Panc1 (cell line): Measurements from ENCODE around the gene FAN1.

ENCODE experiments used
- POLR2AphosphoS5 ChIP-seq: IDR thresholded peaks from 2 replicates; pipeline ENCODE4 v1.6.1; 2012; ENCODE audit warnings: mild to moderate bottlenecking, low read depth, low read length, moderate library complexity
- TF ChIP-seq, protein P1 (sequence below): fragments of 450-650 bp; IDR thresholded peaks from 2 replicates; pipeline ENCODE4 v1.5.1; 2017; ENCODE audit warnings: mild to moderate bottlenecking
- TF ChIP-seq, protein P2 (sequence below), 2 experiments: IDR thresholded peaks; 2 replicates each; pipeline ENCODE4 v1.6.1; 2011 to 2012; ENCODE audit warnings: low read depth in 2 of 2, control low read depth in 1 of 2, low read length in 1 of 2, mild to moderate bottlenecking in 1 of 2, moderate library complexity in 1 of 2; ENCODE audit not compliant: insufficient read depth in 1 of 2

DNA sequence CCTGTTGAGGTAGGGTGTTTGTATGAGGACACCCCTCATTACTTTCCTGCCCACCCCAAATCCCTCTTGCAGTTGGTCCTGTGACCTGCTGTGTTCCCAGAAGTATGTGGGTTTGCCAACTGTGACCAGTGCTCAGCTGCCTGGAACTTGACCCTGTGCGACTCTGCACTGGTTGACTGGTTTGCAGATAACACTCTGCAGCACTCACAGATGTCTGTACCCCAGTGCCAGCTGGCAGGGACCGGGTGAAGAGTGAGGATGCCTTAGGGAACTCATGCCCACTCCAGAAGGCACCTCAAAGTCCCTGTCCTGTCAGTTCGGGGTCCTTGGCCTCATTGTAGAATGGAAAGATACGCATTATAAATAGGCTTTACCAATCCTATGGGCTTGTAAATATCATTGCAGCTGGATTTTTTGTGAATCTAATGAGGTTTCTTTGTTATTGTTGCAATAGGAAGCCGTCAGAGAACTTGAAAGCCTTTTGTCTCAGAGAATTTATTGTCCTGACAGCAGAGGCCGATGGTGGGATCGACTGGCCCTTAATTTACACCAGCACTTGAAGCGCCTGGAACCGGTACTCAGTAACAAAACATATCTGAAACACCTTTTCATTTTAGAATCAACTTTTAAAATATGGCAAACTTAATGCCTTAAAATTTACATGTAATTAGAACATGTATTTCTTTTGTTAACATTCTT, 18.2 kb downstream of the FAN1 start:
- TF ChIP-seq, protein P1, sequence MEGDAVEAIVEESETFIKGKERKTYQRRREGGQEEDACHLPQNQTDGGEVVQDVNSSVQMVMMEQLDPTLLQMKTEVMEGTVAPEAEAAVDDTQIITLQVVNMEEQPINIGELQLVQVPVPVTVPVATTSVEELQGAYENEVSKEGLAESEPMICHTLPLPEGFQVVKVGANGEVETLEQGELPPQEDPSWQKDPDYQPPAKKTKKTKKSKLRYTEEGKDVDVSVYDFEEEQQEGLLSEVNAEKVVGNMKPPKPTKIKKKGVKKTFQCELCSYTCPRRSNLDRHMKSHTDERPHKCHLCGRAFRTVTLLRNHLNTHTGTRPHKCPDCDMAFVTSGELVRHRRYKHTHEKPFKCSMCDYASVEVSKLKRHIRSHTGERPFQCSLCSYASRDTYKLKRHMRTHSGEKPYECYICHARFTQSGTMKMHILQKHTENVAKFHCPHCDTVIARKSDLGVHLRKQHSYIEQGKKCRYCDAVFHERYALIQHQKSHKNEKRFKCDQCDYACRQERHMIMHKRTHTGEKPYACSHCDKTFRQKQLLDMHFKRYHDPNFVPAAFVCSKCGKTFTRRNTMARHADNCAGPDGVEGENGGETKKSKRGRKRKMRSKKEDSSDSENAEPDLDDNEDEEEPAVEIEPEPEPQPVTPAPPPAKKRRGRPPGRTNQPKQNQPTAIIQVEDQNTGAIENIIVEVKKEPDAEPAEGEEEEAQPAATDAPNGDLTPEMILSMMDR: no peak
- TF ChIP-seq, protein P2, sequence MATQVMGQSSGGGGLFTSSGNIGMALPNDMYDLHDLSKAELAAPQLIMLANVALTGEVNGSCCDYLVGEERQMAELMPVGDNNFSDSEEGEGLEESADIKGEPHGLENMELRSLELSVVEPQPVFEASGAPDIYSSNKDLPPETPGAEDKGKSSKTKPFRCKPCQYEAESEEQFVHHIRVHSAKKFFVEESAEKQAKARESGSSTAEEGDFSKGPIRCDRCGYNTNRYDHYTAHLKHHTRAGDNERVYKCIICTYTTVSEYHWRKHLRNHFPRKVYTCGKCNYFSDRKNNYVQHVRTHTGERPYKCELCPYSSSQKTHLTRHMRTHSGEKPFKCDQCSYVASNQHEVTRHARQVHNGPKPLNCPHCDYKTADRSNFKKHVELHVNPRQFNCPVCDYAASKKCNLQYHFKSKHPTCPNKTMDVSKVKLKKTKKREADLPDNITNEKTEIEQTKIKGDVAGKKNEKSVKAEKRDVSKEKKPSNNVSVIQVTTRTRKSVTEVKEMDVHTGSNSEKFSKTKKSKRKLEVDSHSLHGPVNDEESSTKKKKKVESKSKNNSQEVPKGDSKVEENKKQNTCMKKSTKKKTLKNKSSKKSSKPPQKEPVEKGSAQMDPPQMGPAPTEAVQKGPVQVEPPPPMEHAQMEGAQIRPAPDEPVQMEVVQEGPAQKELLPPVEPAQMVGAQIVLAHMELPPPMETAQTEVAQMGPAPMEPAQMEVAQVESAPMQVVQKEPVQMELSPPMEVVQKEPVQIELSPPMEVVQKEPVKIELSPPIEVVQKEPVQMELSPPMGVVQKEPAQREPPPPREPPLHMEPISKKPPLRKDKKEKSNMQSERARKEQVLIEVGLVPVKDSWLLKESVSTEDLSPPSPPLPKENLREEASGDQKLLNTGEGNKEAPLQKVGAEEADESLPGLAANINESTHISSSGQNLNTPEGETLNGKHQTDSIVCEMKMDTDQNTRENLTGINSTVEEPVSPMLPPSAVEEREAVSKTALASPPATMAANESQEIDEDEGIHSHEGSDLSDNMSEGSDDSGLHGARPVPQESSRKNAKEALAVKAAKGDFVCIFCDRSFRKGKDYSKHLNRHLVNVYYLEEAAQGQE (IDR thresholded peaks at IDR 0.05; ENCODE audit: insufficient read depth in 1 of 2, low read depth in 2 of 2, low read length in 1 of 2): no peak
- TF ChIP-seq POLR2AphosphoS5: no peak
